SK-N-SH (cell line): ENCODE results near the gene FCN3. TPM values are rescaled to one million over a fixed set of nuclear protein-coding genes. Genes with fewer than 3 reads are reported as not detected.

Experiments
- CTCF ChIA-PET: fragments of 300-600, 350-600 bp; formaldehyde crosslinking; extraction: SDS; loops from one replicate; lab custom pipeline; 2021; lab: Yijun Ruan, JAX
- POLR2A ChIA-PET: fragments of 350-600 bp; sonication (Branson Sonifier 250); formaldehyde crosslinking; extraction: SDS; loops from one replicate; lab custom pipeline; 2020; ENCODE audit warnings: antibody characterized with exemption, inconsistent platforms; lab: Yijun Ruan, JAX
- DNase-seq: peaks from one replicate; pipeline ENCODE4 v3.0.0; 2012
- H2AFZ ChIP-seq: fragments of 200-600 bp; sonication (generic); 2 replicates; pipeline ENCODE4 v1.8.1; 2016; ENCODE audit warnings: antibody characterized with exemption, mild to moderate bottlenecking, low read depth
- H3F3A ChIP-seq: fragments of 200-600 bp; sonication (generic); replicated peaks from 2 replicates; pipeline ENCODE3; 2016; ENCODE audit warnings: antibody characterized with exemption, mild to moderate bottlenecking; ENCODE audit not compliant: insufficient read depth
- H3K27ac ChIP-seq, 2 experiments: fragments of 200-500 bp in 1 of 2; fragments of 200-600 bp in 1 of 2; sonication (Bioruptor generic) in 1 of 2; sonication (generic), shearing (Covaris generic) in 1 of 2; 2 replicates each; pipeline versions ENCODE4 v1.5.1 to v1.6.1; 2014 to 2016; ENCODE audit warnings: low read depth in 2 of 2, inconsistent platforms in 1 of 2, low read length in 1 of 2, mild to moderate bottlenecking in 1 of 2, mixed read lengths in 1 of 2
- H3K27me3 ChIP-seq: fragments of 200-600 bp; sonication (generic), shearing (Covaris generic); 2 replicates; pipeline ENCODE4 v1.6.1; 2016; ENCODE audit warnings: mixed run types; ENCODE audit not compliant: insufficient read depth
- H3K36me3 ChIP-seq, 2 experiments: fragments of 200-500 bp in 1 of 2; fragments of 200-600 bp in 1 of 2; sonication (Bioruptor generic) in 1 of 2; sonication (generic) in 1 of 2; replicated peaks in 1 of 2; 2 replicates each; pipeline versions ENCODE3 to v1.5.1; 2014 to 2016; ENCODE audit warnings: low read length in 1 of 2, mild to moderate bottlenecking in 1 of 2; ENCODE audit not compliant: insufficient read depth in 2 of 2, control insufficient read depth in 1 of 2
- H3K4me1 ChIP-seq, 2 experiments: fragments of 200-500 bp in 1 of 2; fragments of 200-600 bp in 1 of 2; sonication (Bioruptor generic) in 1 of 2; sonication (generic), shearing (Covaris generic) in 1 of 2; 2 replicates each; pipeline versions ENCODE4 v1.5.1 to v1.6.1; 2014 to 2016; ENCODE audit warnings: low read depth in 1 of 2, low read length in 1 of 2, mixed run types in 1 of 2; ENCODE audit not compliant: insufficient read depth in 2 of 2, control insufficient read depth in 1 of 2
- H3K4me2 ChIP-seq: fragments of 200-600 bp; sonication (generic), shearing (Covaris generic); 2 replicates; pipeline ENCODE4 v1.6.1; 2017; ENCODE audit warnings: mixed run types
- H3K4me3 ChIP-seq, 2 experiments: fragments of 200-500 bp in 1 of 2; fragments of 200-600 bp in 1 of 2; sonication (Bioruptor generic) in 1 of 2; sonication (generic), shearing (Covaris generic) in 1 of 2; 2 replicates each; pipeline versions ENCODE4 v1.5.1 to v1.8.1; 2014 to 2016; ENCODE audit warnings: low read depth in 2 of 2, inconsistent platforms in 1 of 2, low read length in 1 of 2, mild to moderate bottlenecking in 1 of 2, mixed read lengths in 1 of 2, moderate library complexity in 1 of 2
- H3K79me2 ChIP-seq: fragments of 200-600 bp; sonication (generic); 2 replicates; pipeline ENCODE4 v1.8.1; 2017; ENCODE audit warnings: mild to moderate bottlenecking; ENCODE audit not compliant: insufficient read depth
- H3K9ac ChIP-seq: fragments of 200-600 bp; sonication (generic); 2 replicates; pipeline ENCODE4 v1.6.1; 2017; ENCODE audit warnings: mixed run types
- H3K9me2 ChIP-seq: fragments of 200-600 bp; sonication (generic); 2 replicates; pipeline ENCODE4 v1.6.1; 2017; ENCODE audit warnings: mixed run types
- H3K9me3 ChIP-seq: fragments of 200-600 bp; sonication (generic); 2 replicates; pipeline ENCODE4 v1.6.1; 2017; ENCODE audit warnings: mixed run types, mild to moderate bottlenecking, moderate library complexity
- H4K20me1 ChIP-seq: fragments of 200-600 bp; sonication (generic); 2 replicates; pipeline ENCODE4 v1.6.1; 2017; ENCODE audit warnings: mild to moderate bottlenecking, mixed run types; ENCODE audit not compliant: insufficient read depth
- CTCF ChIP-seq: fragments of 200-600 bp; sonication (generic); IDR thresholded peaks from 2 replicates; pipeline ENCODE4 v1.6.1; 2017; ENCODE audit warnings: antibody characterized with exemption, mild to moderate bottlenecking, moderate library complexity
- EP300 ChIP-seq, 2 experiments: IDR thresholded peaks; 2 replicates each; pipeline versions ENCODE4 v1.4.0 to v1.6.1; 2012; ENCODE audit warnings: borderline replicate concordance in 1 of 2, low read depth in 1 of 2, low read length in 1 of 2
- FOXJ3 ChIP-seq: sonication (generic); formaldehyde crosslinking; IDR thresholded peaks from 2 replicates; pipeline ENCODE4 v1.5.1; 2020; ENCODE audit warnings: mild to moderate bottlenecking, missing genetic modification reagents
- GABPA ChIP-seq: IDR thresholded peaks from 2 replicates; pipeline ENCODE4 v1.4.0; 2012; ENCODE audit warnings: low read depth, mild to moderate bottlenecking
- GATA2 ChIP-seq: sonication (generic); formaldehyde crosslinking; IDR thresholded peaks from 2 replicates; pipeline ENCODE4 v1.5.0; 2020; ENCODE audit warnings: mild to moderate bottlenecking, missing genetic modification reagents
- IRF3 ChIP-seq: fragments of 150-350 bp; IDR thresholded peaks from 2 replicates; pipeline ENCODE4 v1.6.1; 2016; ENCODE audit warnings: mild to moderate bottlenecking, low read depth, low read length
- JUND ChIP-seq: IDR thresholded peaks from 2 replicates; pipeline ENCODE4 v1.4.0; 2012
- NRF1 ChIP-seq: IDR thresholded peaks from 2 replicates; pipeline ENCODE4 v1.6.1; 2012; ENCODE audit warnings: low read depth, mild to moderate bottlenecking, low read length
- POLR2AphosphoS5 ChIP-seq: IDR thresholded peaks from 2 replicates; pipeline ENCODE4 v1.6.1; 2012; ENCODE audit warnings: low read depth, low read length
- RAD21 ChIP-seq: IDR thresholded peaks from 2 replicates; pipeline ENCODE4 v1.6.1; 2012; ENCODE audit warnings: mild to moderate bottlenecking, low read length
- RCOR1 ChIP-seq: fragments of 150-350 bp; IDR thresholded peaks from 2 replicates; pipeline ENCODE4 v1.6.1; 2017; ENCODE audit warnings: antibody characterized with exemption, low read length
- REST ChIP-seq: IDR thresholded peaks from 2 replicates; pipeline ENCODE4 v1.6.1; 2012; ENCODE audit warnings: mild to moderate bottlenecking, low read depth, low read length, moderate library complexity
- RFX5 ChIP-seq: IDR thresholded peaks from 2 replicates; pipeline ENCODE4 v1.6.1; 2012; ENCODE audit warnings: mild to moderate bottlenecking, improper control_type of control experiment, low read length
- SMC3 ChIP-seq: IDR thresholded peaks from 2 replicates; pipeline ENCODE4 v1.6.1; 2012; ENCODE audit warnings: low read depth, low read length, improper control_type of control experiment
- TAF1 ChIP-seq: IDR thresholded peaks from 2 replicates; pipeline ENCODE4 v1.6.1; 2012; ENCODE audit warnings: low read depth, mild to moderate bottlenecking, low read length, moderate library complexity, borderline replicate concordance
- USF1 ChIP-seq: IDR thresholded peaks from 2 replicates; pipeline ENCODE4 v1.4.0; 2012; ENCODE audit warnings: low read depth, borderline replicate concordance
- USF2 ChIP-seq: fragments of 150-350 bp; IDR thresholded peaks from 2 replicates; pipeline ENCODE4 v1.6.1; 2017; ENCODE audit warnings: antibody characterized with exemption, low read length, low read depth, borderline replicate concordance
- WGBS: methylation state at CpG from one replicate; pipeline ENCODE4 v1.1.6; 2017; ENCODE audit warnings: low lambda C conversion rate; 5-methylcytosine and 5-hydroxymethylcytosine counted together
- polyA plus RNA-seq, 3 experiments: library from polyadenylated mRNA; depleted of rRNA; stranded (reverse); fragments of >200 nt; gene quantifications; 2 replicates each; pipeline ENCODE4 v1.2.3, GENCODE V29; 2012

Gene FCN3
- polyA plus RNA-seq, 1 of the 3 experiments (the other 2 are of a cell fraction) = not detected

- TF ChIP-seq USF1 = no peak
- no peak for TF ChIP-seq NRF1
- no peak for TF ChIP-seq JUND
- TF ChIP-seq IRF3 = no peak
- no peak for TF ChIP-seq CTCF
- TF ChIP-seq SMC3 = no peak
- no peak for TF ChIP-seq RAD21
- no peak for TF ChIP-seq RFX5
- TF ChIP-seq EP300 (IDR thresholded peaks at IDR 0.05; ENCODE audit: borderline replicate concordance in 1 of 2, low read depth in 1 of 2, low read length in 1 of 2) = no peak
These were observed 7.4 kb downstream of the FCN3 start (continued) for GRCh38 chr1:27367160-27367650.

- Histone ChIP-seq H3K4me1 (peaks cover 4 to 14% of the 10 kb centered on the region in 2 experiments; a peak in 2 of 4 replicates), H3K27ac (peak within 1 kb of the TSS; percentile 74 to 94), H3K4me3 (peak within 1 kb of the TSS; percentile 69 to 89), H4K20me1 (no peaks in the 10 kb centered on the region), H3K4me2 (peak within 1 kb of the TSS; percentile 78), H3K9ac (peak within 1 kb of the TSS; percentile 93), H3K27me3 (no peaks in the 10 kb centered on the region), H3K36me3 (peaks cover 0 to 19% of the 10 kb centered on the region in 2 experiments), H3K9me3 (no peaks in the 10 kb centered on the region), H3K79me2 (peaks cover 9% of the 10 kb centered on the region; the same call in 1 of the 2 replicates), H2AFZ (peak within 1 kb of the TSS; percentile 97), H3F3A (peaks cover 9% of the 10 kb centered on the region), H3K9me2 (no peaks in the 10 kb centered on the region)
- ChIA-PET CTCF (interaction anchor here (0.6 to 9.6 kb wide), 27 partner anchors 9 to 290 kb away, joined by 3 to 154 read pairs (median 4); partner anchors contain the start of genes CD164L2, FCN3 and TMEM222), POLR2A (interaction anchor here (0.6 to 2.6 kb wide), 9 partner anchors 17 to 1281 kb away, joined by 3 to 24 read pairs (median 5); partner anchors contain the start of gene GPR3)
- peak; percentile 90 for DNase-seq
- WGBS = 2% methylated on average over 10 of the region's 67 CpGs
- TF ChIP-seq IRF3 = no peak
- no peak for TF ChIP-seq FOXJ3
- TF ChIP-seq REST = no peak
- TF ChIP-seq GATA2 = no peak
- TF ChIP-seq TAF1 = no peak
- peak; percentile 64; the same call in 1 of the 2 replicates for TF ChIP-seq POLR2AphosphoS5
- TF ChIP-seq USF2 = no peak
- TF ChIP-seq GABPA = no peak
- no peak for TF ChIP-seq NRF1
- no peak for TF ChIP-seq RCOR1
These were observed 8.0 kb downstream of the FCN3 start, which contains the start of gene MAP3K6 for GRCh38 chr1:27366411-27367159. Gene MAP3K6, minus strand, starts transcription at chr1:27366961. Its CDS starts 364 bp downstream, at chr1:27366597.
